GM19397 (cell line): ENCODE measurements around the gene ACSS1.

Source experiments
- ATAC-seq: cut with Tn5 transposase; IDR thresholded peaks from one replicate; pipeline ENCODE4 v1.9.1; 2021; ENCODE audit warnings: mild to moderate bottlenecking, moderate library complexity; ENCODE audit not compliant: unreplicated experiment

ACSS1 gene

GRCh38 chr20:24996449-24997377 is 61.2 kb downstream of the ACSS1 start:
- ATAC-seq: no peak

- no peak for ATAC-seq
Observed at GRCh38 chr20:24995741-24996448, 62.0 kb downstream of the ACSS1 start.

- ATAC-seq: no peak
Observed at GRCh38 chr20:24994470-24995368, 63.2 kb downstream of the ACSS1 start.

- ATAC-seq: no peak
Observed at GRCh38 chr20:24994186-24994465, 63.8 kb downstream of the ACSS1 start.

GRCh38 chr20:24993337-24994185 is 64.4 kb downstream of the ACSS1 start:
- ATAC-seq: no peak

GRCh38 chr20:24992487-24993205 is 65.3 kb downstream of the ACSS1 start, which contains the start of gene APMAP:
TSS of gene APMAP (minus strand) at chr20:24992751. CDS start at chr20:24992688, 63 bp downstream.
- peak; percentile 98 for ATAC-seq

- ATAC-seq: peak; percentile 33
Observed at GRCh38 chr20:24991897-24992486, 65.9 kb downstream of the ACSS1 start.

- no peak for ATAC-seq
Observed at GRCh38 chr20:24990810-24991252, 67.1 kb downstream of the ACSS1 start.

- ATAC-seq: no peak
Observed at GRCh38 chr20:24989162-24989561, 68.8 kb downstream of the ACSS1 start.

GRCh38 chr20:24987873-24988835 is 69.8 kb downstream of the ACSS1 start:
- ATAC-seq: no peak

GRCh38 chr20:24987244-24987643 is 70.7 kb downstream of the ACSS1 start:
- ATAC-seq: no peak

- ATAC-seq: no peak
Observed at GRCh38 chr20:24986436-24987015, 71.4 kb downstream of the ACSS1 start.

- ATAC-seq: no peak
Observed at GRCh38 chr20:24985802-24986201, 72.1 kb downstream of the ACSS1 start.

GRCh38 chr20:24984961-24985640 is 72.8 kb downstream of the ACSS1 start:
- no peak for ATAC-seq

GRCh38 chr20:24983896-24984295 is 74.0 kb downstream of the ACSS1 start:
- ATAC-seq: no peak

- ATAC-seq: no peak
Observed at GRCh38 chr20:24981790-24982189, 76.1 kb downstream of the ACSS1 start.

GRCh38 chr20:24981282-24981681 is 76.7 kb downstream of the ACSS1 start:
- ATAC-seq: no peak
